ENCODE data around the gene LKAAEAR1. TPM values are rescaled to one million over a fixed set of nuclear protein-coding genes. Genes with fewer than 3 reads are reported as not detected.

The LKAAEAR1 gene
- total RNA-seq, 2 donors from 2014 or later, result not detected

- Histone ChIP-seq H3K9me3 (no peaks in the 10 kb centered on the region), H3K36me3 (no peaks in the 10 kb centered on the region), H3K4me3 (no peak overlapping the region), H3K4me1 (peaks cover 0 to 51% of the 10 kb centered on the region in 2 donors), H3K27me3 (peaks cover 9 to 17% of the 10 kb centered on the region in 2 donors), H3K27ac (no peak overlapping the region)
- no peak for DNase-seq (ENCODE audit: low spot score)
- TF ChIP-seq, protein P1, sequence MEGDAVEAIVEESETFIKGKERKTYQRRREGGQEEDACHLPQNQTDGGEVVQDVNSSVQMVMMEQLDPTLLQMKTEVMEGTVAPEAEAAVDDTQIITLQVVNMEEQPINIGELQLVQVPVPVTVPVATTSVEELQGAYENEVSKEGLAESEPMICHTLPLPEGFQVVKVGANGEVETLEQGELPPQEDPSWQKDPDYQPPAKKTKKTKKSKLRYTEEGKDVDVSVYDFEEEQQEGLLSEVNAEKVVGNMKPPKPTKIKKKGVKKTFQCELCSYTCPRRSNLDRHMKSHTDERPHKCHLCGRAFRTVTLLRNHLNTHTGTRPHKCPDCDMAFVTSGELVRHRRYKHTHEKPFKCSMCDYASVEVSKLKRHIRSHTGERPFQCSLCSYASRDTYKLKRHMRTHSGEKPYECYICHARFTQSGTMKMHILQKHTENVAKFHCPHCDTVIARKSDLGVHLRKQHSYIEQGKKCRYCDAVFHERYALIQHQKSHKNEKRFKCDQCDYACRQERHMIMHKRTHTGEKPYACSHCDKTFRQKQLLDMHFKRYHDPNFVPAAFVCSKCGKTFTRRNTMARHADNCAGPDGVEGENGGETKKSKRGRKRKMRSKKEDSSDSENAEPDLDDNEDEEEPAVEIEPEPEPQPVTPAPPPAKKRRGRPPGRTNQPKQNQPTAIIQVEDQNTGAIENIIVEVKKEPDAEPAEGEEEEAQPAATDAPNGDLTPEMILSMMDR (IDR thresholded peaks at IDR 0.05), result no peak
Measured at GRCh38 chr20:64040231-64041039, 43.8 kb downstream of the LKAAEAR1 start.

- no peaks in the 10 kb centered on the region for H3K9me3 ChIP-seq
- TF ChIP-seq, protein P1 (IDR thresholded peaks at IDR 0.05), result peak in 1 of 2 donors; percentile 2
- H3K4me1 ChIP-seq, result peaks cover 0 to 51% of the 10 kb centered on the region in 2 donors
- peak overlapping the region; percentile 41 to 55 for H3K4me3 ChIP-seq
- DNase-seq (ENCODE audit: low spot score), result no peak
- no peaks in the 10 kb centered on the region for H3K36me3 ChIP-seq
- H3K27me3 ChIP-seq, result peaks cover 9 to 17% of the 10 kb centered on the region in 2 donors
- peak overlapping the region in 1 of 2 donors; percentile 67 for H3K27ac ChIP-seq
Measured at GRCh38 chr20:64039293-64040160, 44.7 kb downstream of the LKAAEAR1 start.

GRCh38 chr20:64038565-64039292 lies 45.5 kb downstream of the LKAAEAR1 start:
- peak; percentile 74 for DNase-seq (ENCODE audit: low spot score)
- no peaks in the 10 kb centered on the region for H3K9me3 ChIP-seq
- peak overlapping the region; percentile 41 to 55 for H3K4me3 ChIP-seq
- TF ChIP-seq, protein P1 (IDR thresholded peaks at IDR 0.05), result peak; percentile 82 to 87
- peaks cover 9 to 17% of the 10 kb centered on the region in 2 donors for H3K27me3 ChIP-seq
- H3K4me1 ChIP-seq, result peaks cover 0 to 51% of the 10 kb centered on the region in 2 donors
- peak overlapping the region; percentile 67 to 70 for H3K27ac ChIP-seq
- peaks cover 8% of the 10 kb centered on the region for H3K36me3 ChIP-seq

DNA sequence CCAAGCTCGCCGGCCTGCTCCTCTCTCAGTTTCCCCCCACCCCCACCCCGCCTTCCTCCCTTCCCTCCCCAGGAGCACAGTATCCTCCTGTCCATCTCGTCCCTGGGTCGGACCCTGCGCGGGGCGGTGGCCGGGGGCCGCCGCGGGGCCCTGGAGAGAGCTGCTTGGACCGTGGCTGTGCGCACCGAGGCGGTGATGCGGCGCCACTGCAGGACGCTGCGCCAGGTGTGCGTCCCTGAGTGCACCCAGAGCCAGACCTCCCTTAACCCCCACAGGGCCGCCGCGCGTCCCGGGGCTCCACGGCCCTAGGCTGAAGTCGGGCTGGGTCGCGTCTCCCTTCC lies 46.0 kb downstream of the LKAAEAR1 start:
- TF ChIP-seq, protein P1 (IDR thresholded peaks at IDR 0.05), result no peak
- Histone ChIP-seq H3K27ac (peak overlapping the region; percentile 67 to 70), H3K4me1 (peaks cover 0 to 51% of the 10 kb centered on the region in 2 donors), H3K4me3 (peak overlapping the region; percentile 41 to 55), H3K36me3 (peaks cover 12% of the 10 kb centered on the region), H3K27me3 (peaks cover 9 to 17% of the 10 kb centered on the region in 2 donors), H3K9me3 (no peaks in the 10 kb centered on the region)
- DNase-seq (ENCODE audit: low spot score), result no peak

DNA sequence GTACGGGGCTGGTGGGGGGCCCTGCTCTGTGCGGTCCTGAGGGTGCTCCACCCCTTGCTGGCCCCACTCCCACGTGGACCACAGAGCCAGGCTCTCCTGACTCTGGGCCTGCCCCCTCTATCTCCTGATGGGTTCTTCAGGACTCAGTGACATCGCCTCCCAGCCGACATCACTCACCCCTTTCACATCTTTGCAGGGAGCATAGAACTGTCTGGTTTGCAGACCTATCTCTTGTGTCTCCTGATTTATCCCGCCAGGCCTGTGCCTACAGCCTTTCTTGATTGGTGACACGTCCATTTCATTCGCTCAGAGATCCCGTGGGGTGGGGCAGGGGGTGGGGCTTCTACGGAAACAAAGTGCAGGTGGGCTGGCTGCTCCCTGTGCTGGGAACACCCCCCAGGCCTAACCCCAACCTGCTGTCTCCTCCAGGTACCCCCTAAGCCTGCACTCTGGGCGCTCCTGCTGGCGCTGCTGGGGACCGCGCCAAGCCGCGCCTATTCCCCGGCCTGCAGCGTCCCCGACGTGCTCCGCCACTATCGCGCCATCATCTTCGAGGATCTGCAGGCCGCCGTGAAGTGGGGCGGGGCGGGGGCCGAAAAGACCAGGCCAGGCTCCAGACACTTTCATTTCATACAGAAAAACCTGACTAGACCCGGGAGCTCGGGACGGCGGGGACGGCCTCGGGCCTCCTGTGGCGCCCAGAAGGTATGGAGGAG lies 46.5 kb downstream of the LKAAEAR1 start:
- DNase-seq (ENCODE audit: low spot score), result no peak
- peaks cover 17% of the 10 kb centered on the region for H3K36me3 ChIP-seq
- H3K27ac ChIP-seq, result no peak overlapping the region
- H3K4me1 ChIP-seq, result peaks cover 0 to 51% of the 10 kb centered on the region in 2 donors
- TF ChIP-seq, protein P1 (IDR thresholded peaks at IDR 0.05), result no peak
- peaks cover 9 to 17% of the 10 kb centered on the region in 2 donors for H3K27me3 ChIP-seq
- H3K4me3 ChIP-seq, result peak overlapping the region; percentile 41 to 55
- H3K9me3 ChIP-seq, result no peaks in the 10 kb centered on the region
